Uterus (tissue), 4 donors: ENCODE data around the gene MCM10. TPM values are rescaled to one million over a fixed set of nuclear protein-coding genes. Genes with fewer than 3 reads are reported as not detected.

Experiments used
- DNase-seq, 2 donors: peaks; one replicate each; pipeline ENCODE4 v3.0.0-alpha.2; 2019 to 2020
- H3K27ac ChIP-seq, 2 donors: fragments of 200-600 bp; sonication (generic); 1 replicate in 1 of 2; 2 replicates in 1 of 2; pipeline ENCODE4 v1.5.1; 2016 to 2018
- H3K27me3 ChIP-seq, 2 donors: fragments of 200-600 bp; sonication (generic); one replicate each; pipeline ENCODE4 v1.5.1; 2018 to 2019; ENCODE audit warnings: control low read depth in 1 of 2
- H3K36me3 ChIP-seq, 2 donors: fragments of 200-600 bp; sonication (generic); one replicate each; pipeline ENCODE4 v1.5.1; 2019; ENCODE audit warnings: control low read depth in 1 of 2
- H3K4me1 ChIP-seq, 2 donors: fragments of 200-600 bp; sonication (generic); one replicate each; pipeline ENCODE4 v1.5.1; 2018 to 2019; ENCODE audit warnings: control low read depth in 1 of 2
- H3K4me3 ChIP-seq, 2 donors: fragments of 200-600 bp; sonication (generic); 1 replicate in 1 of 2; 2 replicates in 1 of 2; pipeline ENCODE4 v1.5.1; 2018 to 2019; ENCODE audit warnings: mild to moderate bottlenecking in 1 of 2
- H3K9me3 ChIP-seq, 2 donors: fragments of 200-600 bp; sonication (generic); one replicate each; pipeline ENCODE4 v1.5.1; 2019; ENCODE audit warnings: control low read depth in 1 of 2
- POLR2A ChIP-seq, 2 donors: fragments of 450-650 bp; IDR thresholded peaks; one replicate each; pipeline ENCODE4 v1.6.1; 2016; ENCODE audit warnings: antibody characterized with exemption in 2 of 2, mild to moderate bottlenecking in 1 of 2, moderate library complexity in 1 of 2
- intact Hi-C: fragments of 100-400 bp; cut with DNase I; formaldehyde crosslinking; loops from one replicate; pipeline ENCODE4 v1.15.1; 2023; ENCODE audit warnings: low total_unique reads
- total RNA-seq, 4 donors: library from RNA; depleted of rRNA in 3 of 4; stranded (reverse); fragments of >200 nt in 3 of 4; gene quantifications; one replicate each; pipeline versions ENCODE4 v1.1.0 to v1.2.4, GENCODE V29; 2014 to 2023
- TF ChIP-seq, protein P1 (sequence below), 4 experiments: fragments of 200-600 bp in 2 of 4; fragments of 450-650 bp in 2 of 4; sonication (generic) in 2 of 4; IDR thresholded peaks; one replicate each; pipeline ENCODE4 v1.5.1; 2016 to 2019; ENCODE audit warnings: antibody characterized with exemption in 4 of 4, mild to moderate bottlenecking in 2 of 4, moderate library complexity in 1 of 4
- donor health status: DM: yes; HTN: yes; CAD: no.

MCM10 gene
- total RNA-seq, 4 donors from 2014 or later = 14.1 TPM; not detected in 3

- Histone ChIP-seq H3K27me3 (no peaks in the 10 kb centered on the region), H3K27ac (no peak overlapping the region), H3K9me3 (no peaks in the 10 kb centered on the region), H3K4me1 (no peaks in the 10 kb centered on the region), H3K36me3 (no peaks in the 10 kb centered on the region), H3K4me3 (no peak overlapping the region)
- intact Hi-C loops = no loop called here
- TF ChIP-seq, protein P1, sequence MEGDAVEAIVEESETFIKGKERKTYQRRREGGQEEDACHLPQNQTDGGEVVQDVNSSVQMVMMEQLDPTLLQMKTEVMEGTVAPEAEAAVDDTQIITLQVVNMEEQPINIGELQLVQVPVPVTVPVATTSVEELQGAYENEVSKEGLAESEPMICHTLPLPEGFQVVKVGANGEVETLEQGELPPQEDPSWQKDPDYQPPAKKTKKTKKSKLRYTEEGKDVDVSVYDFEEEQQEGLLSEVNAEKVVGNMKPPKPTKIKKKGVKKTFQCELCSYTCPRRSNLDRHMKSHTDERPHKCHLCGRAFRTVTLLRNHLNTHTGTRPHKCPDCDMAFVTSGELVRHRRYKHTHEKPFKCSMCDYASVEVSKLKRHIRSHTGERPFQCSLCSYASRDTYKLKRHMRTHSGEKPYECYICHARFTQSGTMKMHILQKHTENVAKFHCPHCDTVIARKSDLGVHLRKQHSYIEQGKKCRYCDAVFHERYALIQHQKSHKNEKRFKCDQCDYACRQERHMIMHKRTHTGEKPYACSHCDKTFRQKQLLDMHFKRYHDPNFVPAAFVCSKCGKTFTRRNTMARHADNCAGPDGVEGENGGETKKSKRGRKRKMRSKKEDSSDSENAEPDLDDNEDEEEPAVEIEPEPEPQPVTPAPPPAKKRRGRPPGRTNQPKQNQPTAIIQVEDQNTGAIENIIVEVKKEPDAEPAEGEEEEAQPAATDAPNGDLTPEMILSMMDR (IDR thresholded peaks at IDR 0.05) = no peak
- no peak for TF ChIP-seq POLR2A (IDR thresholded peaks at IDR 0.05)
- DNase-seq = no peak
These were observed 42.5 kb upstream of the MCM10 start for GRCh38 chr10:13118784-13119410.

DNA sequence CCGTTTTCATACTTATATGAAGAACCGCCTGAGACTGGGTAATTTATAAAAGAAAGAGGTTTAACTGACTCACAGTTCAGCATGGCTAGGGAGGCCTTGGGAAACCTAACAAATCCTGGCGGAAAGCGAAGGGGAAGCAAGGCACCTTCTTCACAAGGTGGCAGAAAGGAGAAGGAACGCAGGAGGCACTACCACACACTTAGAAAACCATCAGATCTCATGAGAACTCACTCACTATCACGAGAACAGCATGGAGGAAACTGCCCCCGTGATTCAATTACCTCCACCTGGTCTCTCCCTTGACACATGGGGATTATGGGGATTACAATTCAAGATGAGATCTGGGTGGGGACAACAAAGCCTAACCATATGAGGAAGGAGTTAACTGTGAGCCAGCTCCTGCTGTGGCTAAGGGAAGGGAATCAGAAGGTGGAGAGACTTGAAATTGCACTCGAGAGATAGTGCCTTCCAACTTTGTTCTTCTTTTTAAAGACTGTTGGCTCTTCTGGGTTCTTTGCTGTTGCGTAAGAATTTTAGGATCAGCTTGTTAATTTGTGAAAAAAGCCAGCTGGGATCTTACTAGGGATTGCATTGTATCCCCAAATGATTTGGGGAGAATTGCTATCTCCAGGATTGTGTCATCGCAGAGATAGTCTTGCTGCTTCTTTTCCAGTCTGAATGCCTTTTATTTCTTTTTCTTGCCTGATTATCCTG, 40.4 kb upstream of the MCM10 start:
- no peaks in the 10 kb centered on the region for H3K36me3 ChIP-seq
- peak overlapping the region in 1 of 2 donors; percentile 64 for H3K27ac ChIP-seq
- intact Hi-C loops = no loop called here
- peak in 1 of 2 donors; percentile 24 for DNase-seq
- no peaks in the 10 kb centered on the region for H3K4me1 ChIP-seq
- H3K27me3 ChIP-seq = no peaks in the 10 kb centered on the region
- H3K9me3 ChIP-seq = no peaks in the 10 kb centered on the region
- no peak overlapping the region for H3K4me3 ChIP-seq
- TF ChIP-seq, protein P1 (IDR thresholded peaks at IDR 0.05) = no peak
- TF ChIP-seq POLR2A (IDR thresholded peaks at IDR 0.05) = no peak

DNA sequence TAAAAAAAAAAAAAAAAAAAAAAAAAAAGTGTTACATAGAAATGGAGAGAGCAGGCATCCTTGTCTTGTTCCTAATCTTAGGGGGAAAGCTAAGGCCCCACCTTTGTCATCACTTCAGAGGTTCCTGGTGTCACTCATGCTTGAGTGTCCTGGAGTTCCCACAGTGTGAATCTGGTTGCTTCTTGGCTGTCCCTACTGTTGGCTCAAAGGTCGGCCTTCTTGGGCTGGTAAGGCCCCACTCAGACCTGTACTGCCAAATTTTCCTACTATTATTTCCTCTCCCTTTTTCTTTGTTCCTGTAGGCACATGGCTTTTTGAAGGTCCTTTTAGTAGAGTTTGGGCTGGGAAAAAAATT, 39.9 kb upstream of the MCM10 start:
- Histone ChIP-seq H3K9me3 (no peaks in the 10 kb centered on the region), H3K27ac (peak overlapping the region in 1 of 2 donors; percentile 31), H3K27me3 (no peaks in the 10 kb centered on the region), H3K36me3 (no peaks in the 10 kb centered on the region), H3K4me3 (no peak overlapping the region), H3K4me1 (no peaks in the 10 kb centered on the region)
- DNase-seq = no peak
- TF ChIP-seq POLR2A (IDR thresholded peaks at IDR 0.05) = no peak
- TF ChIP-seq, protein P1 (IDR thresholded peaks at IDR 0.05) = no peak
- intact Hi-C loops = no loop called here

DNA sequence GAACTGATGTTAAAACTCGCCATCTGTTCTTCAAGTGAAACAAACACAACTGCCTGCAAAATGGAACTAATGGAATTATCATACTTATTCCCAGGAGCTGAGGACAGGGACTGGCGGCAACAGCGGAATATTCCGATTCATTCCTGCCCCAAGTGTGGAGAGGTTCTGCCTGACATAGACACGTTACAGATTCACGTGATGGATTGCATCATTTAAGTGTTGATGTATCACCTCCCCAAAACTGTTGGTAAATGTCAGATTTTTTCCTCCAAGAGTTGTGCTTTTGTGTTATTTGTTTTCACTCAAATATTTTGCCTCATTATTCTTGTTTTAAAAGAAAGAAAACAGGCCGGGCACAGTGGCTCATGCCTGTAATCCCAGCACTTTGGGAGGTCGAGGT, 24.7 kb upstream of the MCM10 start:
- TF ChIP-seq, protein P1 (IDR thresholded peaks at IDR 0.05) = no peak
- TF ChIP-seq POLR2A (IDR thresholded peaks at IDR 0.05) = no peak
- intact Hi-C loops = no loop called here

DNA sequence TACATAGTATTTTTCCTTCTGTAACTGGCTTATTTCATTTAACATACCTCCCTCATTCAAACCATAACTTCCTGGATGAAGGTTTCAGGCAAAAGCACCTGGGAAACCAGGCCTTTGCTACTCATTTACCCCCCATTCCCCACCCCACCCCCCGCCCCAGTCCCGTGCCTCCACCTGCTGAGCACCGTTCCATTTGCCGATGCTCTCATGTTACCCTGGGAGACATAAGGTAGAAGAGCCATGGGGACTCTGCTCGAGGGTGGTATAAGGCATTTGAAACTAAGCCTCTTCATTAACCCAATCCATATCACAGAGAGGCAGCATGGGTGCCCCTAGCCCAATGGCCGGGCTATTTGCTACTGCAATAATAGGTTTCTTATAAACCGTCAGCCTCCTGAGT, 22.2 kb upstream of the MCM10 start:
- no peaks in the 10 kb centered on the region for H3K36me3 ChIP-seq
- TF ChIP-seq, protein P1 (IDR thresholded peaks at IDR 0.05) = no peak
- TF ChIP-seq POLR2A (IDR thresholded peaks at IDR 0.05) = no peak
- no peak overlapping the region for H3K4me3 ChIP-seq
- no peak overlapping the region for H3K27ac ChIP-seq
- intact Hi-C loops = no loop called here
- no peaks in the 10 kb centered on the region for H3K27me3 ChIP-seq
- DNase-seq = no peak
- H3K9me3 ChIP-seq = no peaks in the 10 kb centered on the region
- no peaks in the 10 kb centered on the region for H3K4me1 ChIP-seq

More for the DNA sequence above, 24.7 kb upstream of the MCM10 start:
- Histone ChIP-seq H3K4me3 (no peak overlapping the region), H3K27ac (no peak overlapping the region), H3K4me1 (no peaks in the 10 kb centered on the region), H3K9me3 (no peaks in the 10 kb centered on the region), H3K36me3 (no peaks in the 10 kb centered on the region), H3K27me3 (no peaks in the 10 kb centered on the region)
- DNase-seq = no peak
